Activated naive CD8-positive, alpha-beta T cell (primary cell): ENCODE results near the gene CMTM7.
A peak's percentile ranks its signal among the peaks of the same experiment; 100 is the strongest.

Experiments used
- H3K27ac Mint-ChIP-seq: one replicate; pipeline ENCODE4 v1.8.0; 2021; ENCODE audit warnings: mixed read lengths
- H3K27me3 Mint-ChIP-seq: one replicate; pipeline ENCODE4 v1.8.0; 2021; ENCODE audit warnings: mixed read lengths
- H3K36me3 Mint-ChIP-seq: one replicate; pipeline ENCODE4 v1.8.0; 2021; ENCODE audit warnings: mixed read lengths
- H3K4me1 Mint-ChIP-seq: one replicate; pipeline ENCODE4 v1.8.0; 2021; ENCODE audit warnings: low read depth, mixed read lengths
- H3K4me3 Mint-ChIP-seq: one replicate; pipeline ENCODE4 v1.8.0; 2021; ENCODE audit warnings: mild to moderate bottlenecking, mixed read lengths
- H3K9me3 Mint-ChIP-seq: one replicate; pipeline ENCODE4 v1.8.0; 2021; ENCODE audit warnings: low read depth, mixed read lengths

CMTM7 gene

GRCh38 chr3:32391643-32392535 lies at the start of gene CMTM7:
TSS of gene CMTM7 (plus strand) at chr3:32391853. CDS start at chr3:32391907, 54 bp downstream.
- Mint-ChIP-seq H3K27me3 (no peaks in the 10 kb centered on the region), H3K36me3 (no peaks in the 10 kb centered on the region), H3K27ac (peak within 1 kb of the TSS; percentile 95), H3K9me3 (no peaks in the 10 kb centered on the region), H3K4me3 (peak within 1 kb of the TSS; percentile 93), H3K4me1 (peaks cover 62% of the 10 kb centered on the region)

GRCh38 chr3:32347343-32348125 lies 44.1 kb upstream of the CMTM7 start:
- no peak overlapping the region for H3K4me3 Mint-ChIP-seq
- peak overlapping the region; percentile 1 for H3K27ac Mint-ChIP-seq
- H3K9me3 Mint-ChIP-seq = no peaks in the 10 kb centered on the region
- peaks cover 2% of the 10 kb centered on the region for H3K36me3 Mint-ChIP-seq
- H3K27me3 Mint-ChIP-seq = no peaks in the 10 kb centered on the region
- peaks cover 11% of the 10 kb centered on the region for H3K4me1 Mint-ChIP-seq

GRCh38 chr3:32349184-32349583 lies 42.5 kb upstream of the CMTM7 start:
- H3K27ac Mint-ChIP-seq = no peak overlapping the region
- peaks cover 10% of the 10 kb centered on the region for H3K4me1 Mint-ChIP-seq
- no peaks in the 10 kb centered on the region for H3K9me3 Mint-ChIP-seq
- no peaks in the 10 kb centered on the region for H3K27me3 Mint-ChIP-seq
- H3K4me3 Mint-ChIP-seq = no peak overlapping the region
- peaks cover 5% of the 10 kb centered on the region for H3K36me3 Mint-ChIP-seq

- H3K27me3 Mint-ChIP-seq = no peaks in the 10 kb centered on the region
- no peak overlapping the region for H3K27ac Mint-ChIP-seq
- peaks cover 9% of the 10 kb centered on the region for H3K4me1 Mint-ChIP-seq
- H3K4me3 Mint-ChIP-seq = no peak overlapping the region
- H3K36me3 Mint-ChIP-seq = peaks cover 5% of the 10 kb centered on the region
- H3K9me3 Mint-ChIP-seq = no peaks in the 10 kb centered on the region
Measured at GRCh38 chr3:32352563-32352962, 39.1 kb upstream of the CMTM7 start.

- Mint-ChIP-seq H3K4me1 (peaks cover 7% of the 10 kb centered on the region), H3K27ac (no peak overlapping the region), H3K4me3 (no peak overlapping the region), H3K36me3 (peaks cover 5% of the 10 kb centered on the region), H3K9me3 (no peaks in the 10 kb centered on the region), H3K27me3 (no peaks in the 10 kb centered on the region)
Measured at GRCh38 chr3:32353351-32353750, 38.3 kb upstream of the CMTM7 start.

GRCh38 chr3:32354362-32354778 lies 37.3 kb upstream of the CMTM7 start:
- Mint-ChIP-seq H3K27me3 (no peaks in the 10 kb centered on the region), H3K9me3 (no peaks in the 10 kb centered on the region), H3K27ac (no peak overlapping the region), H3K36me3 (peaks cover 7% of the 10 kb centered on the region), H3K4me1 (peaks cover 2% of the 10 kb centered on the region), H3K4me3 (no peak overlapping the region)

GRCh38 chr3:32355751-32356291 lies 35.8 kb upstream of the CMTM7 start:
- Mint-ChIP-seq H3K36me3 (peaks cover 7% of the 10 kb centered on the region), H3K27ac (no peak overlapping the region), H3K4me3 (no peak overlapping the region), H3K4me1 (peaks cover 2% of the 10 kb centered on the region), H3K27me3 (no peaks in the 10 kb centered on the region), H3K9me3 (no peaks in the 10 kb centered on the region)

- Mint-ChIP-seq H3K36me3 (peaks cover 12% of the 10 kb centered on the region), H3K9me3 (no peaks in the 10 kb centered on the region), H3K27ac (no peak overlapping the region), H3K27me3 (no peaks in the 10 kb centered on the region), H3K4me3 (no peak overlapping the region), H3K4me1 (no peaks in the 10 kb centered on the region)
Measured at GRCh38 chr3:32359766-32360492, 31.7 kb upstream of the CMTM7 start.

GRCh38 chr3:32360493-32360827 lies 31.2 kb upstream of the CMTM7 start:
- Mint-ChIP-seq H3K9me3 (no peaks in the 10 kb centered on the region), H3K4me3 (no peak overlapping the region), H3K27me3 (no peaks in the 10 kb centered on the region), H3K27ac (no peak overlapping the region), H3K36me3 (peaks cover 10% of the 10 kb centered on the region), H3K4me1 (no peaks in the 10 kb centered on the region)

GRCh38 chr3:32366638-32367397 lies 24.8 kb upstream of the CMTM7 start:
- Mint-ChIP-seq H3K36me3 (peaks cover 9% of the 10 kb centered on the region), H3K4me3 (no peak overlapping the region), H3K9me3 (no peaks in the 10 kb centered on the region), H3K4me1 (peaks cover 21% of the 10 kb centered on the region), H3K27me3 (no peaks in the 10 kb centered on the region), H3K27ac (no peak overlapping the region)

- Mint-ChIP-seq H3K9me3 (no peaks in the 10 kb centered on the region), H3K27ac (no peak overlapping the region), H3K36me3 (peaks cover 6% of the 10 kb centered on the region), H3K4me1 (peaks cover 28% of the 10 kb centered on the region), H3K4me3 (no peak overlapping the region), H3K27me3 (no peaks in the 10 kb centered on the region)
Measured at GRCh38 chr3:32367442-32367841, 24.2 kb upstream of the CMTM7 start.

- H3K9me3 Mint-ChIP-seq = no peaks in the 10 kb centered on the region
- no peaks in the 10 kb centered on the region for H3K27me3 Mint-ChIP-seq
- H3K27ac Mint-ChIP-seq = peak overlapping the region; percentile 91
- H3K4me3 Mint-ChIP-seq = peak overlapping the region; percentile 59
- H3K36me3 Mint-ChIP-seq = peaks cover 2% of the 10 kb centered on the region
- H3K4me1 Mint-ChIP-seq = peaks cover 40% of the 10 kb centered on the region
Measured at GRCh38 chr3:32371461-32372212, 20.0 kb upstream of the CMTM7 start.

GRCh38 chr3:32372213-32372490 lies 19.5 kb upstream of the CMTM7 start:
- Mint-ChIP-seq H3K27ac (peak overlapping the region; percentile 91), H3K27me3 (no peaks in the 10 kb centered on the region), H3K4me3 (peak overlapping the region; percentile 14), H3K9me3 (no peaks in the 10 kb centered on the region), H3K4me1 (peaks cover 37% of the 10 kb centered on the region), H3K36me3 (peaks cover 2% of the 10 kb centered on the region)

- H3K9me3 Mint-ChIP-seq = no peaks in the 10 kb centered on the region
Measured at GRCh38 chr3:32373276-32373675, 18.4 kb upstream of the CMTM7 start.

More at GRCh38 chr3:32373276-32373675, 18.4 kb upstream of the CMTM7 start:
- H3K4me1 Mint-ChIP-seq = peaks cover 37% of the 10 kb centered on the region
- H3K36me3 Mint-ChIP-seq = peaks cover 2% of the 10 kb centered on the region
- no peaks in the 10 kb centered on the region for H3K27me3 Mint-ChIP-seq
- H3K4me3 Mint-ChIP-seq = no peak overlapping the region
- no peak overlapping the region for H3K27ac Mint-ChIP-seq
